HEK293T (cell line): ENCODE results near the gene MLXIP.

Source experiments
- CTCF ChIA-PET: fragments of 350-600 bp; formaldehyde crosslinking; extraction: SDS; loops from one replicate; lab custom pipeline; 2021; ENCODE audit warnings: antibody characterized with exemption, inconsistent platforms; lab: Yijun Ruan, JAX
- POLR2A ChIA-PET: fragments of 350-600 bp; formaldehyde crosslinking; extraction: SDS; loops from one replicate; lab custom pipeline; 2020; ENCODE audit warnings: antibody characterized with exemption, inconsistent platforms; lab: Yijun Ruan, JAX
- DNase-seq: peaks from one replicate; pipeline ENCODE4 v3.0.0; 2012; ENCODE audit warnings: mixed read lengths; ENCODE audit errors: extremely low spot score
- ARNT ChIP-seq: fragments of 450-650 bp; IDR thresholded peaks from 2 replicates; pipeline ENCODE4 v1.6.1; 2017; ENCODE audit warnings: mild to moderate bottlenecking
- BHLHE40 ChIP-seq: fragments of 450-650 bp; IDR thresholded peaks from 2 replicates; pipeline ENCODE4 v1.6.1; 2016; ENCODE audit warnings: mild to moderate bottlenecking, moderate library complexity, borderline replicate concordance
- CTBP1 ChIP-seq: fragments of 450-650 bp; IDR thresholded peaks from 2 replicates; pipeline ENCODE4 v1.6.1; 2016; ENCODE audit warnings: borderline replicate concordance
- ELF4 ChIP-seq: fragments of 450-650 bp; IDR thresholded peaks from 2 replicates; pipeline ENCODE4 v1.6.1; 2017; ENCODE audit warnings: antibody characterized with exemption
- FOXA1 ChIP-seq: fragments of 450-650 bp; IDR thresholded peaks from 2 replicates; pipeline ENCODE4 v1.6.1; 2016; ENCODE audit warnings: mild to moderate bottlenecking
- FOXK2 ChIP-seq: fragments of 450-650 bp; IDR thresholded peaks from 2 replicates; pipeline ENCODE4 v1.6.1; 2016; ENCODE audit warnings: mild to moderate bottlenecking
- FOXM1 ChIP-seq: fragments of 450-650 bp; IDR thresholded peaks from 2 replicates; pipeline ENCODE4 v1.6.1; 2017; ENCODE audit warnings: mild to moderate bottlenecking, borderline replicate concordance
- HDGF ChIP-seq: fragments of 450-650 bp; IDR thresholded peaks from 2 replicates; pipeline ENCODE4 v1.6.1; 2017; ENCODE audit warnings: antibody characterized with exemption, borderline replicate concordance
- L3MBTL2 ChIP-seq: fragments of 450-650 bp; conservative IDR thresholded peaks from 2 replicates; pipeline ENCODE4 v1.6.1; 2016; ENCODE audit warnings: mild to moderate bottlenecking
- LEF1 ChIP-seq: fragments of 450-650 bp; IDR thresholded peaks from 2 replicates; pipeline ENCODE4 v1.6.1; 2017; ENCODE audit warnings: mild to moderate bottlenecking, borderline replicate concordance
- NFRKB ChIP-seq: fragments of 450-650 bp; IDR thresholded peaks from 2 replicates; pipeline ENCODE4 v1.6.1; 2016; ENCODE audit warnings: mild to moderate bottlenecking, moderate library complexity
- PKNOX1 ChIP-seq: fragments of 450-650 bp; IDR thresholded peaks from 2 replicates; pipeline ENCODE4 v1.6.1; 2016
- SP1 ChIP-seq: fragments of 450-650 bp; IDR thresholded peaks from 2 replicates; pipeline ENCODE4 v1.6.1; 2017
- SUZ12 ChIP-seq: fragments of 450-650 bp; IDR thresholded peaks from 2 replicates; pipeline ENCODE4 v1.6.1; 2016; ENCODE audit warnings: mild to moderate bottlenecking
- TARDBP ChIP-seq: fragments of 450-650 bp; IDR thresholded peaks from 2 replicates; pipeline ENCODE4 v1.6.1; 2016
- ZNF384 ChIP-seq: fragments of 450-650 bp; IDR thresholded peaks from 2 replicates; pipeline ENCODE4 v1.6.1; 2016

The MLXIP gene

GRCh38 chr12:122182887-122183587 lies 104.5 kb downstream of the MLXIP start, which contains the start of gene LRRC43:
LRRC43 (plus strand) TSS chr12:122183123; CDS start chr12:122183145, 22 bp downstream.
- DNase-seq = no peak
- ChIA-PET CTCF (no interaction called here), POLR2A (no interaction called here)
- no peak for TF ChIP-seq TARDBP
- no peak for TF ChIP-seq ARNT
- no peak for TF ChIP-seq L3MBTL2
- no peak for TF ChIP-seq ZNF384
- TF ChIP-seq BHLHE40 = no peak
- TF ChIP-seq NFRKB = no peak
- no peak for TF ChIP-seq LEF1
- no peak for TF ChIP-seq FOXK2
- no peak for TF ChIP-seq CTBP1
- TF ChIP-seq HDGF = no peak
- no peak for TF ChIP-seq SUZ12
- no peak for TF ChIP-seq FOXM1
- TF ChIP-seq FOXA1 = no peak
- TF ChIP-seq SP1 = no peak
- no peak for TF ChIP-seq ELF4

GRCh38 chr12:122183588-122183940 lies 105.0 kb downstream of the MLXIP start:
- no peak for DNase-seq
- CTCF ChIA-PET = no interaction called here
- no peak for TF ChIP-seq TARDBP
- TF ChIP-seq ZNF384 = no peak
- no peak for TF ChIP-seq CTBP1
- TF ChIP-seq ELF4 = no peak
- no peak for TF ChIP-seq BHLHE40
- no peak for TF ChIP-seq FOXM1
- no peak for TF ChIP-seq PKNOX1
- no peak for TF ChIP-seq SP1
- POLR2A ChIA-PET = no interaction called here

GRCh38 chr12:122184517-122184916 lies 106.0 kb downstream of the MLXIP start:
- DNase-seq = no peak
- CTCF ChIA-PET = no interaction called here
- TF ChIP-seq NFRKB (no peak), PKNOX1 (no peak), BHLHE40 (no peak), FOXA1 (no peak), ZNF384 (no peak)
- POLR2A ChIA-PET = no interaction called here

- POLR2A ChIA-PET = no interaction called here
- DNase-seq = no peak
- CTCF ChIA-PET = no interaction called here
- TF ChIP-seq SUZ12 (no peak), FOXM1 (no peak), NFRKB (no peak), HDGF (no peak), ZNF384 (no peak), TARDBP (no peak), ELF4 (no peak), PKNOX1 (no peak), SP1 (no peak), L3MBTL2 (no peak), ARNT (no peak)
Measured at GRCh38 chr12:122185079-122185478, 106.5 kb downstream of the MLXIP start.

- DNase-seq = no peak
- TF ChIP-seq L3MBTL2 = no peak
- TF ChIP-seq FOXK2 = no peak
- TF ChIP-seq NFRKB = no peak
- TF ChIP-seq LEF1 = no peak
- TF ChIP-seq ELF4 = no peak
- TF ChIP-seq TARDBP = no peak
- ChIA-PET POLR2A (no interaction called here), CTCF (interaction anchor here (0.6 kb wide), 1 partner anchor 34 kb away, joined by 3 read pairs; no protein-coding TSS in a partner anchor)
Measured at GRCh38 chr12:122185494-122186082, 107.0 kb downstream of the MLXIP start.

GRCh38 chr12:122187466-122187865 lies 108.9 kb downstream of the MLXIP start:
- TF ChIP-seq BHLHE40 (no peak), FOXA1 (no peak)
- ChIA-PET POLR2A (no interaction called here), CTCF (no interaction called here)
- no peak for DNase-seq
